Endothelial cell of umbilical vein (primary cell): ENCODE results near the gene FGF19. TPM values are rescaled to one million over a fixed set of nuclear protein-coding genes. Genes with fewer than 3 reads are reported as not detected.

Experiments
- BruUV-seq: library from RNA; stranded (reverse); fragments of 400-500 nt; replicated peaks from 2 replicates; lab custom pipeline; 2021; lab: Mats Ljungman, UMichigan
- CTCF ChIA-PET: fragments of 300-600, 350-600 bp; sonication (Branson Sonifier 250); formaldehyde crosslinking; loops from one replicate; lab custom pipeline; 2021; ENCODE audit warnings: antibody characterized with exemption, inconsistent platforms; lab: Charles Lee
- POLR2A ChIA-PET: fragments of 300-600, 350-600 bp; sonication (Branson Sonifier 250); formaldehyde crosslinking; loops from one replicate; lab custom pipeline; 2021; ENCODE audit warnings: antibody characterized with exemption, inconsistent platforms; lab: Charles Lee
- DNase-seq: peaks from one replicate; pipeline ENCODE4 v3.0.0-alpha.2; 2011; ENCODE audit warnings: low read depth, low spot score
- FAIRE-seq: peaks from 2 replicates; lab custom pipeline; 2011; peaks lifted over from hg19 to GRCh38; lab: Jason Lieb, UNC
- H2AFZ ChIP-seq: 2 replicates; pipeline ENCODE4 v1.6.0; 2012; ENCODE audit warnings: low read depth, low read length, control low read depth, inconsistent platforms
- H3K27ac ChIP-seq: 2 replicates; pipeline ENCODE4 v1.5.1; 2011; ENCODE audit warnings: low read depth, mild to moderate bottlenecking, control low read depth, low read length, moderate library complexity; ENCODE audit not compliant: insufficient read depth
- H3K27me3 ChIP-seq, 2 experiments: 2 replicates each; pipeline versions ENCODE4 v1.6.0 to v1.6.1; 2011; ENCODE audit warnings: low read length in 2 of 2, mixed read lengths in 1 of 2; ENCODE audit not compliant: control insufficient read depth in 2 of 2, insufficient read depth in 2 of 2
- H3K36me3 ChIP-seq, 2 experiments: 2 replicates in 1 of 2; 3 replicates in 1 of 2; pipeline ENCODE4 v1.5.1; 2011; ENCODE audit warnings: low read length in 2 of 2, mild to moderate bottlenecking in 1 of 2, moderate library complexity in 1 of 2; ENCODE audit not compliant: control insufficient read depth in 2 of 2, insufficient read depth in 2 of 2; ENCODE audit errors: extremely low read depth in 1 of 2
- H3K4me1 ChIP-seq: 3 replicates; pipeline ENCODE4 v1.5.1; 2011; ENCODE audit warnings: mild to moderate bottlenecking, low read length; ENCODE audit not compliant: control insufficient read depth, insufficient read depth; ENCODE audit errors: extremely low read depth
- H3K4me2 ChIP-seq: 2 replicates; pipeline ENCODE4 v1.6.1; 2011; ENCODE audit warnings: low read length, control low read depth, mixed read lengths; ENCODE audit not compliant: insufficient read depth
- H3K4me3 ChIP-seq, 3 experiments: fragments of 200-600 bp in 1 of 3; sonication (generic), shearing (Covaris generic) in 1 of 3; replicated peaks in 1 of 3; 2 replicates each; pipeline ENCODE4 v1.5.1; 2011 to 2016; ENCODE audit warnings: control low read depth in 3 of 3, low read length in 3 of 3, mild to moderate bottlenecking in 2 of 3, inconsistent platforms in 1 of 3, low read depth in 1 of 3, moderate library complexity in 1 of 3; ENCODE audit not compliant: insufficient read depth in 1 of 3
- H3K79me2 ChIP-seq: 2 replicates; pipeline ENCODE4 v1.6.0; 2012; ENCODE audit warnings: low read length, inconsistent platforms; ENCODE audit not compliant: control insufficient read depth, insufficient read depth
- H3K9ac ChIP-seq: replicated peaks from 2 replicates; pipeline ENCODE3; 2011; ENCODE audit warnings: low read length, control low read depth; ENCODE audit not compliant: insufficient read depth; ENCODE audit errors: extremely low read depth
- H3K9me1 ChIP-seq: replicated peaks from 3 replicates; pipeline ENCODE4 v1.6.0; 2011; ENCODE audit warnings: mild to moderate bottlenecking, low read length; ENCODE audit not compliant: control insufficient read depth, insufficient read depth; ENCODE audit errors: extremely low read depth
- H3K9me3 ChIP-seq: replicated peaks from 2 replicates; pipeline ENCODE4 v1.5.1; 2012; ENCODE audit warnings: low read length, inconsistent platforms; ENCODE audit not compliant: control insufficient read depth, insufficient read depth
- H4K20me1 ChIP-seq: replicated peaks from 2 replicates; pipeline ENCODE3; 2011; ENCODE audit warnings: mild to moderate bottlenecking, low read length; ENCODE audit not compliant: control insufficient read depth, insufficient read depth; ENCODE audit errors: extremely low read depth
- FOS ChIP-seq: IDR thresholded peaks from 2 replicates; pipeline ENCODE4 v1.6.1; 2011; ENCODE audit warnings: mild to moderate bottlenecking, low read length, moderate library complexity, borderline replicate concordance; ENCODE audit not compliant: insufficient read depth
- GATA2 ChIP-seq: IDR thresholded peaks from 2 replicates; pipeline ENCODE4 v1.7.0; 2011; ENCODE audit warnings: low read depth, mild to moderate bottlenecking, moderate library complexity, mixed read lengths, low read length; ENCODE audit not compliant: insufficient read length, insufficient read depth
- JUN ChIP-seq: IDR thresholded peaks from 2 replicates; pipeline ENCODE4 v1.6.1; 2011; ENCODE audit warnings: borderline replicate concordance, low read depth; ENCODE audit not compliant: insufficient read length, insufficient read depth
- MYC ChIP-seq: IDR thresholded peaks from one replicate; pipeline ENCODE4 v1.6.1; 2011; ENCODE audit warnings: mild to moderate bottlenecking, low read depth, low read length
- POLR2A ChIP-seq: IDR thresholded peaks from 2 replicates; pipeline ENCODE4 v1.6.1; 2012; ENCODE audit warnings: low read depth, mild to moderate bottlenecking, control low read depth, low read length
- POLR2AphosphoS5 ChIP-seq: IDR thresholded peaks from 2 replicates; pipeline ENCODE4 v1.6.1; 2012; ENCODE audit warnings: low read depth, mild to moderate bottlenecking, control low read depth, low read length, moderate library complexity; ENCODE audit not compliant: insufficient read depth
- dilution Hi-C: fragments of 300-500 bp; cut with MboI; formaldehyde crosslinking; loops from one replicate; pipeline ENCODE4 v1.15.0; 2019; ENCODE audit warnings: low sequenced_read_pairs; ENCODE audit not compliant: extremely low pct_ligation_motif_present
- intact Hi-C: fragments of 100-400 bp; cut with micrococcal nuclease; formaldehyde crosslinking; loops from one replicate; pipeline ENCODE4 v1.10.0; 2022
- polyA plus RNA-seq, 4 experiments: library from polyadenylated mRNA; depleted of rRNA in 3 of 4; stranded (reverse) in 3 of 4; unstranded in 1 of 4; fragments of >200 nt; gene quantifications; 2 replicates each; pipeline versions ENCODE4 v1.2.1 to v1.2.3, GENCODE V29; 2011 to 2012; ENCODE audit warnings: missing spikeins in 1 of 4
- total RNA-seq: library from RNA; stranded (reverse); gene quantifications from 2 replicates; pipeline ENCODE4 v1.2.3, GENCODE V29; 2021
- TF ChIP-seq, protein P1 (sequence below): IDR thresholded peaks from 2 replicates; pipeline ENCODE4 v1.6.1; 2011; ENCODE audit not compliant: insufficient read depth, insufficient read length
- TF ChIP-seq, protein P2 (sequence below), 2 donors: IDR thresholded peaks; 1 replicate in 1 of 2; 2 replicates in 1 of 2; pipeline ENCODE4 v1.5.1; 2011; ENCODE audit warnings: low read length in 2 of 2, mild to moderate bottlenecking in 2 of 2, moderate library complexity in 2 of 2, control low read depth in 1 of 2, inconsistent platforms in 1 of 2, low read depth in 1 of 2; ENCODE audit not compliant: insufficient read depth in 1 of 2; ENCODE audit errors: extremely low read depth in 1 of 2

Gene FGF19
- total and polyA plus RNA-seq, 2 donors (not counting 3 experiments of a cell fraction or from before 2014, with no cell fraction given), result 0.03 TPM; not detected in 1

DNA sequence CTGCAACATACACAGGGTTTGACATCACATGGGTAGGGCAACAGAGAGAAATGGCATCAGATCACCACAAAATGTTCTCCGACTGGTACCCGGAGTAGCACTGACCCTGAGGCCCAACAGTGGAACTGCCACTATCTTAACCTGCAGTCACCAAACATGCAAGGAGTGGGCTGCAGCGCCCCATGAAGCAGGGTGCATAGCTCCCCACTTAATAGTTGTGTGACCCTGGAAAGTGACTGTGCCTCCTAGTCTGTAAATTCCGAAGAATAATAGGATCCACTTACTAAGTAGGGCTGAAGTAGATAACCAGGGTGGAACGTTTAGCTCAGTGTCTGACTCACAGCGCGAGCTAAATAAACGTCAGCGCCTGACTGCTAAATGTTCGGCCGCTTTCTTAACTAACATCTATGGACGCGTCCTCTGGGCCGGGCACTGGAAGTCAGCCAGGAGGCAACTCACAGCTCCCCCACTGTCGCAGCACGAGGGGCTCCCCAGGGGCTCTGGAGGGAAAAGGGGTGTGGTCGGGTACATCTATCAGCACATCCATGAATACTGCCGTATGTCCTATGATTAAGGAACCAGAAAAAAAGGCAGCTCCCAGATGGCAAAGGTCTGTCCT is 29.4 kb downstream of the FGF19 start:
- H3K4me1 ChIP-seq, result peaks cover 9% of the 10 kb centered on the region
- DNase-seq (peak; percentile 56), FAIRE-seq (peak; percentile 76)
- H3K79me2 ChIP-seq, result peaks cover 24% of the 10 kb centered on the region
- H3K9me3 ChIP-seq, result no peaks in the 10 kb centered on the region
- H3K4me2 ChIP-seq, result peak overlapping the region; percentile 87
- peaks cover 0 to 3% of the 10 kb centered on the region in 2 experiments for H3K27me3 ChIP-seq
- no peak for TF ChIP-seq MYC
- peak; percentile 7 for TF ChIP-seq FOS
- no peak for TF ChIP-seq POLR2AphosphoS5
- TF ChIP-seq, protein P1, sequence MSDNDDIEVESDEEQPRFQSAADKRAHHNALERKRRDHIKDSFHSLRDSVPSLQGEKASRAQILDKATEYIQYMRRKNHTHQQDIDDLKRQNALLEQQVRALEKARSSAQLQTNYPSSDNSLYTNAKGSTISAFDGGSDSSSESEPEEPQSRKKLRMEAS, result no peak
- TF ChIP-seq POLR2A, result no peak
- TF ChIP-seq, protein P2, sequence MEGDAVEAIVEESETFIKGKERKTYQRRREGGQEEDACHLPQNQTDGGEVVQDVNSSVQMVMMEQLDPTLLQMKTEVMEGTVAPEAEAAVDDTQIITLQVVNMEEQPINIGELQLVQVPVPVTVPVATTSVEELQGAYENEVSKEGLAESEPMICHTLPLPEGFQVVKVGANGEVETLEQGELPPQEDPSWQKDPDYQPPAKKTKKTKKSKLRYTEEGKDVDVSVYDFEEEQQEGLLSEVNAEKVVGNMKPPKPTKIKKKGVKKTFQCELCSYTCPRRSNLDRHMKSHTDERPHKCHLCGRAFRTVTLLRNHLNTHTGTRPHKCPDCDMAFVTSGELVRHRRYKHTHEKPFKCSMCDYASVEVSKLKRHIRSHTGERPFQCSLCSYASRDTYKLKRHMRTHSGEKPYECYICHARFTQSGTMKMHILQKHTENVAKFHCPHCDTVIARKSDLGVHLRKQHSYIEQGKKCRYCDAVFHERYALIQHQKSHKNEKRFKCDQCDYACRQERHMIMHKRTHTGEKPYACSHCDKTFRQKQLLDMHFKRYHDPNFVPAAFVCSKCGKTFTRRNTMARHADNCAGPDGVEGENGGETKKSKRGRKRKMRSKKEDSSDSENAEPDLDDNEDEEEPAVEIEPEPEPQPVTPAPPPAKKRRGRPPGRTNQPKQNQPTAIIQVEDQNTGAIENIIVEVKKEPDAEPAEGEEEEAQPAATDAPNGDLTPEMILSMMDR (IDR thresholded peaks at IDR 0.05; ENCODE audit: extremely low read depth in 1 of 2, insufficient read depth in 1 of 2, low read depth in 1 of 2, low read length in 2 of 2), result no peak
- TF ChIP-seq GATA2, result no peak
- no peak for TF ChIP-seq JUN
- CTCF ChIA-PET, result interaction anchor here (1.0 to 2.2 kb wide), 8 partner anchors 9 to 630 kb away, joined by 3 to 23 read pairs (median 6); no protein-coding TSS in a partner anchor
- no peaks in the 10 kb centered on the region for H3K9me1 ChIP-seq
- H3K36me3 ChIP-seq, result peaks cover 6 to 7% of the 10 kb centered on the region in 2 experiments
- H2AFZ ChIP-seq, result no peak overlapping the region
- POLR2A ChIA-PET, result interaction anchor here (0.6 kb wide), 1 partner anchor 578 kb away, joined by 3 read pairs; no protein-coding TSS in a partner anchor
- H4K20me1 ChIP-seq, result no peaks in the 10 kb centered on the region
- H3K27ac ChIP-seq, result peak overlapping the region; percentile 92
- intact Hi-C loops, result no loop called here
- H3K4me3 ChIP-seq, result peak overlapping the region; percentile 74 to 98 (median 82)
- dilution Hi-C loops, result loop anchor here (25.0 kb wide), 1 partner anchor 562 kb away; no protein-coding TSS in a partner anchor
- BruUV-seq, result no TSS peak
- H3K9ac ChIP-seq, result peak overlapping the region; percentile 96
